Activated CD4-positive, alpha-beta T cell treated with anti-CD3 and anti-CD28 coated beads for 36 hours (primary cell): ENCODE results near the gene RAB33B. TPM values are rescaled to one million over a fixed set of nuclear protein-coding genes. Genes with fewer than 3 reads are reported as not detected.

ENCODE experiments used
- ATAC-seq: fragments of 200-7000 bp; cut with Tn5 transposase; one replicate; pipeline ENCODE4 v1.10.0; 2021; ENCODE audit warnings: mild to moderate bottlenecking, moderate library complexity
- CTCF ChIA-PET: fragments of 350-600 bp; sonication (Branson Sonifier 250); formaldehyde crosslinking; loops from one replicate; lab custom pipeline; 2021; ENCODE audit warnings: antibody characterized with exemption; lab: Charles Lee
- POLR2A ChIA-PET: fragments of 350-600 bp; sonication (Branson Sonifier 250); formaldehyde crosslinking; loops from one replicate; lab custom pipeline; 2021; ENCODE audit warnings: antibody characterized with exemption, inconsistent platforms; lab: Charles Lee
- DNase-seq: peaks from one replicate; pipeline ENCODE4 v3.0.0-alpha.2; 2020
- H3K27ac Mint-ChIP-seq: one replicate; pipeline ENCODE4 v1.8.0; 2021; ENCODE audit warnings: mixed read lengths
- H3K27me3 Mint-ChIP-seq: one replicate; pipeline ENCODE4 v1.8.0; 2021; ENCODE audit warnings: mixed read lengths
- H3K36me3 Mint-ChIP-seq: one replicate; pipeline ENCODE4 v1.8.0; 2021; ENCODE audit warnings: low read depth, mixed read lengths
- H3K4me1 Mint-ChIP-seq: one replicate; pipeline ENCODE4 v1.8.0; 2021; ENCODE audit warnings: mixed read lengths
- H3K4me3 Mint-ChIP-seq: one replicate; pipeline ENCODE4 v1.8.0; 2021; ENCODE audit warnings: mild to moderate bottlenecking, moderate library complexity, mixed read lengths
- H3K9me3 Mint-ChIP-seq: one replicate; pipeline ENCODE4 v1.8.0; 2021; ENCODE audit warnings: low read depth, mixed read lengths
- intact Hi-C, 2 experiments: fragments of 100-400 bp; cut with DNase I in 1 of 2; cut with micrococcal nuclease in 1 of 2; formaldehyde crosslinking; loops; one replicate each; pipeline versions ENCODE4 v1.14.2 to v1.15.1; 2022 to 2024; cut with DNase I, micrococcal nuclease
- total RNA-seq, 2 experiments: library from RNA; stranded (reverse); gene quantifications; one replicate each; pipeline ENCODE4 v1.2.3, GENCODE V29; 2021

The RAB33B gene
- total RNA-seq, 2 experiments from 2014 or later: 6.0 to 6.4 TPM

DNA sequence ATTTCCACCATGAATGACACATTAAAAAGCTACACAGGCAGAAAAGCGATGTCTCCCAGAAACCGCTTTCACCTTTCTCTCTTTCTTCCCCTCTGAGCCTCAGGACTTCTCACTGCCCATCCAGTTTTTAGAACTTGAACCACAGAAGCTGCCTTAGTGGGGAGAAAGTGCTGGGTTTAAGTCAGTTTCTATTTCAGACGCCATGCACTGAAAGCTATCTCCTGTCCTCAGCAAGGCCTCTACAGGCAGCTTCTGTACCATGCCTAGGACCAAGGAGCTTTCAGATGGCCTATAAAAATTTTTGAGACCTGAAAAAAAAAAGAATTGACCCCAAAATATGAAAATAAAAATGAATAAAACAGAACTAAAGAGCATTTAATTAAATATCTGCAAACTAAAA is 34.5 kb downstream of the RAB33B start:
- H3K27ac Mint-ChIP-seq: no peak overlapping the region

DNA sequence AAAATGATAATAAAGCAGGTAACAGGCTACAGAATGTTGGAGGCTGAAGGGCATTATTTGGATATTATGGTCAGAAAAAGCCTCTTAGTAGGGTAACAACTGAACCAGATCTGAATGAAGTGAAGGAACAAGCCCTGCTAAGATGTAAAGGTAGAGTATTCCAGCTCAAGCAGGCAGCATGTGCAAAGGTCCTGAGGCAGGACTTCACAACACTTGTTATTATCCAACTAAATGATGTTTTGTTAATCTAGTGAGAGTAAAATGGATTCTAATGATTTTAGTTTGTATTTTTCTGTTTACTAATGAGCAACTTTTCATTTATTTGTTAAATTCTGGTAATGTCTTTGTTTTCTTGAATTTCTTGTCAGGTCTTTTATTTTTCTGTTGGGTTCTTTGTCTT is 35.7 kb downstream of the RAB33B start:
- Mint-ChIP-seq H3K27ac (no peak overlapping the region), H3K27me3 (peaks cover 2% of the 10 kb centered on the region), H3K4me3 (no peak overlapping the region), H3K4me1 (no peaks in the 10 kb centered on the region), H3K36me3 (no peaks in the 10 kb centered on the region), H3K9me3 (no peaks in the 10 kb centered on the region)
- intact Hi-C loops: no loop called here
- no peak for DNase-seq
- no peak for ATAC-seq
- ChIA-PET POLR2A (no interaction called here), CTCF (no interaction called here)

More for the DNA sequence above, 34.5 kb downstream of the RAB33B start:
- ATAC-seq: no peak
- CTCF ChIA-PET: interaction anchor here (0.6 kb wide), 1 partner anchor 45 kb away, joined by 3 read pairs; no protein-coding TSS in a partner anchor
- Mint-ChIP-seq H3K36me3 (no peaks in the 10 kb centered on the region), H3K9me3 (no peaks in the 10 kb centered on the region), H3K4me3 (no peak overlapping the region), H3K4me1 (no peaks in the 10 kb centered on the region), H3K27me3 (peaks cover 2% of the 10 kb centered on the region)
- POLR2A ChIA-PET: no interaction called here
- no peak for DNase-seq
- intact Hi-C loops: no loop called here

DNA sequence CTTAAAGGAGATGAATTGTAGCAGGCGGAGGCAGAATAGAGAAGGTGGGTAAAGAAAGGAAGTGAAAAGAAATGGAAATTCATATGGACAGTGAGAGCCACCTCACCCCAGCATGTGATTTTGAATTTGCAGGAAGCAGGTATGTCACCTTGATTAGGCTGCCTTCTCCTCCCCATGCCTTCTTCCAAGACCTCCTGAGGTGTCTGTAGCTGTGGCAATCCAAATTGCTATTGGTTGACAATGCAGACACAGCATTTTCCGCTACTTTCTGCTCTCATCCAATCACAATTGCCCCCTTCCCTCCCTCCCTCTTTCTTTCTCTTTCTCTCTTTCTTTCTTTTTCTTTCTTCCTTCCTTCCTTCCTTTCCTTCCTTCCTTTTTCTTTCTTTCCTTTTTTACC is 38.5 kb downstream of the RAB33B start:
- intact Hi-C loops: no loop called here
- ATAC-seq: no peak
- POLR2A ChIA-PET: no interaction called here

DNA sequence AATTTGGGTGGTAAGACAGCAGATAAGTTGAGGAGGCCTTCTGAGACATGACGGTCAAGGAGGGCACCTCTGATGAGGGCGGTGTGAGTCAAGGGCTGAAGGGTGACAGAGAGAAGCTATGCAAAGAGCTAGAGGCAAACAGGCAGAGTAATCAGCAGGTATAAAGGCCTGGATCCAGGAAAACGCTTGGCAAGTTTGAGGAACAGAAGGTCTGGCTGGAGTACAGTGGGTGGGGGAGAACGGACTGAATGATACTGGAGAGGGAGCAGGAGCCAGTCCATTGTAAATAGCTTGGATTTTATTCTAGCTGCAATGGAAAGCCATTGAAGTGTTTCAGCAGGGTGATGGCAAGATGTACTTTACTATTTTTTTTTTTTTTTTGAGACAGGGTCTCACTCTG is 39.3 kb downstream of the RAB33B start:
- Mint-ChIP-seq H3K36me3 (no peaks in the 10 kb centered on the region), H3K4me3 (no peak overlapping the region), H3K27me3 (peaks cover 2% of the 10 kb centered on the region), H3K9me3 (no peaks in the 10 kb centered on the region), H3K4me1 (no peaks in the 10 kb centered on the region), H3K27ac (no peak overlapping the region)
- intact Hi-C loops: no loop called here
- ATAC-seq (no peak), DNase-seq (no peak)
- POLR2A ChIA-PET: no interaction called here
- CTCF ChIA-PET: no interaction called here

More for the DNA sequence above, 38.5 kb downstream of the RAB33B start:
- peaks cover 2% of the 10 kb centered on the region for H3K27me3 Mint-ChIP-seq
- H3K4me1 Mint-ChIP-seq: no peaks in the 10 kb centered on the region
- H3K27ac Mint-ChIP-seq: no peak overlapping the region
- no peaks in the 10 kb centered on the region for H3K9me3 Mint-ChIP-seq
- H3K36me3 Mint-ChIP-seq: no peaks in the 10 kb centered on the region
- no peak for DNase-seq
- H3K4me3 Mint-ChIP-seq: no peak overlapping the region
- CTCF ChIA-PET: no interaction called here

DNA sequence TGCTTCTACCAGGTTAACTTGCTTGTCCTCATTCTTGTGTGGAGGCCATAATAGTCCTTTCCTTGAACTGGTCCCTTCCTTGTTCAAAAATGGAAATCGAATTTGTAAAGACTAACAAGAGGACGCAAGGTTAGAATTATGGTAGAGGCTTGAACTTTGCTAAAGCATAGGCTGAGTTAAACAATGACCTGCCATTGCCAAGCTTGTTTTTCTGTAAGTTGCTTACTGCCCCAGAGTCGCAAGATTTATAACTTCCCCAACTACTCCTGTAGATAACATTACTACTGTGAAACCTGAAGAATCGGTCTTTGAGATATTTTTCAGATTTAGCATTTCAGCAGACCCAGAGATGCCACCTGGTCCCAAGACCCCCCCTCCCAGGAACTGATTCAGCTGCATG is 45.3 kb downstream of the RAB33B start:
- peaks cover 4% of the 10 kb centered on the region for H3K36me3 Mint-ChIP-seq
- no peaks in the 10 kb centered on the region for H3K27me3 Mint-ChIP-seq
- no peaks in the 10 kb centered on the region for H3K9me3 Mint-ChIP-seq
- no peaks in the 10 kb centered on the region for H3K4me1 Mint-ChIP-seq
- no peak for DNase-seq
- no peak overlapping the region for H3K27ac Mint-ChIP-seq
- intact Hi-C loops: loop anchor here in 1 of 2 experiments (2.0 kb wide), 1 partner anchor 152 kb away; no protein-coding TSS in a partner anchor
- POLR2A ChIA-PET: no interaction called here
- CTCF ChIA-PET: interaction anchor here (1.2 kb wide), 1 partner anchor 83 kb away, joined by 4 read pairs; no protein-coding TSS in a partner anchor
- no peak for ATAC-seq
- H3K4me3 Mint-ChIP-seq: no peak overlapping the region

DNA sequence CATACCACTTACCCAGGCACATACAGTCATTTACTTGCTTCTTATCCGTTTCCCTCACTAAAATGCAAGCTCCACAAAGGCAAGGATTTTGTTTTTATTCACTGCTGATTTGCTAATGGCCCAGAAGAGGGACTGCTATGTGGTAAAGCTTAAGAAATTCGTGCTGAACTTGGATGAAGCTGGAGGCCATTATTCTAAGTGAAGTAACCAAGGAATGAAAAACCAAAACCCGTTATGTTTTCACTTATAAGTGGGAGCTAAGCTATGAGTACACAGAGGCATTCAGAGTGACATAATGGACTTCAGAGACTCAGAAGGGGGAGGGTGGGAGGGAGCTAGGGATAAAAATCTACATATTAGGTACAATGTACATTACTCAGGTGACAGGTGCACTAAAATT is 47.2 kb downstream of the RAB33B start:
- DNase-seq (no peak), ATAC-seq (no peak)
- intact Hi-C loops: no loop called here
- Mint-ChIP-seq H3K9me3 (no peaks in the 10 kb centered on the region), H3K4me3 (no peak overlapping the region), H3K27ac (no peak overlapping the region), H3K36me3 (peaks cover 4% of the 10 kb centered on the region), H3K27me3 (no peaks in the 10 kb centered on the region), H3K4me1 (no peaks in the 10 kb centered on the region)
- ChIA-PET CTCF (interaction anchor here (0.6 to 1.0 kb wide), 3 partner anchors 27 to 85 kb away, joined by 3 to 4 read pairs (median 3); no protein-coding TSS in a partner anchor), POLR2A (no interaction called here)

DNA sequence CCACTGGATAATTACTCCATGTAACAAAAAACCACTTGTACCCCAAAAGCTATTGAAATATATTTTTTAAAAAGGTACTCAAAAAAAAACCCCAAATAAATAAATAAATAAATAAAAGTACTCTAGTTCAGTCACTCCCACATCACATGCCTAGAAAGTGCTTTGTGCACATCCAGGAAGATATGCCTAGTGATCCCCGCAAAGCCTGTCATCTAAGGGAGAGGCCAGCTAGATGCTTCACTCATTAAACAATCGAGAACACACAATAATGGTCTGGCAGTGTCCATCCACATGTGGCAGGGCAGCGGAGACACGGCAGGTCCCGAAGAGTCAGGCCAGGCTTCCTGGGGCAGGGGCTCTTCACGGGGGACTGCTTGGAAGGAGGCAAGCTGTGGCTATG is 47.6 kb downstream of the RAB33B start:
- H3K4me1 Mint-ChIP-seq: no peaks in the 10 kb centered on the region
- CTCF ChIA-PET: interaction anchor here (0.8 to 1.0 kb wide), 2 partner anchors 28 to 85 kb away, joined by 3 to 4 read pairs; no protein-coding TSS in a partner anchor
- no peaks in the 10 kb centered on the region for H3K9me3 Mint-ChIP-seq
- intact Hi-C loops: no loop called here
- no peak overlapping the region for H3K4me3 Mint-ChIP-seq
- H3K36me3 Mint-ChIP-seq: peaks cover 4% of the 10 kb centered on the region
- DNase-seq (no peak), ATAC-seq (no peak)
- no peak overlapping the region for H3K27ac Mint-ChIP-seq
- no peaks in the 10 kb centered on the region for H3K27me3 Mint-ChIP-seq
- POLR2A ChIA-PET: no interaction called here

DNA sequence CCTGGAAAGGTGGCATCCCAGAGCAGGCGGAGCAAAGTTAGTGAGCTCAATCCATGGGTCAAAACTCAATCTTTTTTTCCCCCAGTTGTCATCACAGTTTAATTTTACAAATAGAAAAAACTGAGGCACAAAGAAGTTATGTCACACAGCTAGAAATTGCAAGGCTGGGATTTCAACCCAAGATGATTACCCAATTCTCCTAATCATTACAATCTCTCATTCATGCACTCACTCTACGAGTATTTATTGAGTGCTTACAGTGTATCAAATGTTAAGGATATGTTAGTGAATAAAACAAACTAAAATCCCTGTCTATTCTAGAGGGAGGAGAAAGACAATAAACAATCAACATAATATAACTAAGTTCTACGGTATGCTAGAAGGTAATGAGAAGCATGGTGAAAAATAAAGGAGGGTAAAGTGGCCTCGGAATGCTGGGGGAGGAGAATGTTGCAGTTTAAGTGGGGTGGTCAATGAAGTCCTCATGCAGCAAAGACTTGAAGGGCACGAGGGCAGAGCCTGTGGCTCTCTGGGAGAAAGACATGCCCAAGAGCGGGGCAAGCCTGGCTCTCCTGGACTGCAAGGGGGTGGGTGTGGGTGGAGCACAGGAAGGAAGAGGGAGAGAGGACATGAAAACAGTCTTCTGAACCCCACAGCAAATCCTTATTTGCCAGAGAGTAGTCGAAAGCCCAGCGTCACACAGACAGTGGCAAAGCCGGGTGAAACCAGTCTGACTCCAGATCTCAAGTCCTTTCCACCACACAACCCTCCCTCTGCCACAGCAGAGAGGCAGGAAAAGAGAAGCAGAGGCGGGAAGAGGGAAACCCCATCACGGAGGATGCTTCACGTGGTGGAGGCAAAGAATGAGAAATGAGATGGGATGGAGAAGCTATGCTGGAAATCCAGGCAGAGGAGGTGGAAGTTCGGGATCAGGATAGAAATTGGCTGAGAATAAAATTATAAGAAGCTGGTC is 48.3 kb downstream of the RAB33B start:
- intact Hi-C loops: no loop called here
- H3K4me3 Mint-ChIP-seq: no peak overlapping the region
- POLR2A ChIA-PET: no interaction called here
- ATAC-seq (no peak), DNase-seq (no peak)
- H3K27me3 Mint-ChIP-seq: no peaks in the 10 kb centered on the region
- no peaks in the 10 kb centered on the region for H3K4me1 Mint-ChIP-seq
- CTCF ChIA-PET: interaction anchor here (0.7 to 0.8 kb wide), 2 partner anchors 28 to 62 kb away, joined by 3 read pairs; no protein-coding TSS in a partner anchor
- no peak overlapping the region for H3K27ac Mint-ChIP-seq
- H3K36me3 Mint-ChIP-seq: peaks cover 9% of the 10 kb centered on the region
- H3K9me3 Mint-ChIP-seq: no peaks in the 10 kb centered on the region

DNA sequence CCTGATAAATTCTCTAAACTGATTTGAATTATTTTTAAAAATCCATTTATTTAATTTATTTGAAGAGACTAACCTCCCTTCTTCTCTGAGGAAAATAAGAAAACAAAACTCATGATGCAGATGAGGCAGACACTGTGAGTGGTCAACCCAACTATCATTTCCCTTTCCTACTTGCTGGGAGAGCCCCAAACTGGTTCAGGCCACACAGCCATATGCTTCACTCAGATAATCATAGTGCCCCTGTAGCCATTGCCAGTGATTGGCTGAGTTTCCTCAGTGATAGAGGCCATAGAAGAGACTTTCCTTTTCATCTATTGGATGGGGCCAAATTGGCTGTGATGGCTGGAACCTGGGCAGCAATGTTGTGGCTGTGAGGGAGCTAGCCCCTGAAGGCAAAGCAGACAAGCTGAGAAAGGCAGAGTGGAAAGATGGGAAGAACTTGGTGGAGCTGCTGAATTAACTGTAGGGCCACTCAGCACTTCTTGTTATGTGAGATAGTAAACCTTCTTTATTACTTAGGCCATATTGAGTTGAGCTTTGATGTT is 49.8 kb downstream of the RAB33B start:
- DNase-seq: no peak
- Mint-ChIP-seq H3K27ac (no peak overlapping the region), H3K4me1 (no peaks in the 10 kb centered on the region), H3K9me3 (no peaks in the 10 kb centered on the region), H3K36me3 (peaks cover 9% of the 10 kb centered on the region), H3K27me3 (no peaks in the 10 kb centered on the region), H3K4me3 (no peak overlapping the region)
- POLR2A ChIA-PET: no interaction called here
- intact Hi-C loops: no loop called here
- CTCF ChIA-PET: interaction anchor here (0.7 to 1.1 kb wide), 4 partner anchors 27 to 170 kb away, joined by 3 read pairs; no protein-coding TSS in a partner anchor
- no peak for ATAC-seq

DNA sequence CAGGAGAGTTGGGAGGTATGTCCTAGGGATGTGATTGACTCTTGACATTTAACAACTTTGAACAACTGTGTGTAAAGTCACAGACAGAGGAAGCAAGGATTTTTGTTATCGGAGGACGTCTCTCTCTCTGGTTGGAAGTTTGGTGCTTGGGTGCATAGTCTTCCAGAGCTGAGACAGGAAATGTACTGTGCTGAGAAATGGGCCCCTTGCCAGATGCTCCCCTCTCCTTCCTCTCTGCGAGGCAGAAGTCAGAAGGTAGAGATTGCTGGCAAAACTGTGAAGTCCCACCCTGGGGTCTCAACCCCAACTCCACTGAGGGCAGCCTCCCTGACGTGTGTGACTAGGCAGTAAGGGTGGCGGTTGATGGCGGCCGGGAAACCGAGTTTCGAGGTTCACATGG is 52.9 kb downstream of the RAB33B start:
- Mint-ChIP-seq H3K27ac (no peak overlapping the region), H3K4me1 (no peaks in the 10 kb centered on the region), H3K4me3 (no peak overlapping the region), H3K36me3 (peaks cover 19% of the 10 kb centered on the region), H3K9me3 (no peaks in the 10 kb centered on the region), H3K27me3 (no peaks in the 10 kb centered on the region)
- ChIA-PET CTCF (interaction anchor here (0.5 to 1.0 kb wide), 3 partner anchors 9 to 346 kb away, joined by 3 to 4 read pairs (median 4); no protein-coding TSS in a partner anchor), POLR2A (no interaction called here)
- no peak for ATAC-seq
- intact Hi-C loops: no loop called here
- no peak for DNase-seq

DNA sequence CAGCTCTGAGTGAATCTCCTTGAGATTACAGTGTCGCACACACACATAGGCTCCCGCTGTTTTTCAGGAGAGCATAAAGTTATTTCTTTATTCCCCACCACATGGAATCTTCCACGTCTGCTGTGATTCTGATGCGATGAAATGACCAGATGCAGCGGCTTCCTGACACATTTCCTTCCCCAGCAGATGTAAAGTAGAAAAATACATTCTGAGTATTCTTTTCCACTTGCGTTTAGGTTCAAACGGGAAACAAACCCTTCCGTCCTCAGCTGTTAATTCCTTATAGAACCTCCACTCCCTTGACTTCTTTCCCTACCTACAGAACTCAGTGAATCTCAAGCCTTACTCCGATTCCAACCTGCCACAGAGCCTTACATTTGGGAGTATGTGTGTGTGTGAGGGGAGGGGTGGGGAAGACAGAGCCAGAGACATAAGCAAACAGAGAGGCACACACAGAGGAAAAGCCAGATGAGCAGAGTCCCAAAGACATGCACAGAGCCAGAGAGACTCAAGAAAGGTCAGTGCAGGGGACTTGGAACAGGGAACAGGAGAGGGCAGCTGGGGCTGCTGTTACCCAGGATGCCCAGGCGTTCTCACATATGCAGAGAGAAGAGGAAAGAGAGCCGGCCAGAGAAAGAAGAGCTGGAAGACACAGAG is 54.8 kb downstream of the RAB33B start:
- peaks cover 23% of the 10 kb centered on the region for H3K36me3 Mint-ChIP-seq
- no peaks in the 10 kb centered on the region for H3K4me1 Mint-ChIP-seq
- H3K27me3 Mint-ChIP-seq: no peaks in the 10 kb centered on the region
- intact Hi-C loops: no loop called here
- H3K27ac Mint-ChIP-seq: no peak overlapping the region
- H3K9me3 Mint-ChIP-seq: no peaks in the 10 kb centered on the region
- no peak for DNase-seq
- no peak for ATAC-seq
- ChIA-PET POLR2A (no interaction called here), CTCF (interaction anchor here (0.7 kb wide), 1 partner anchor 127 kb away, joined by 3 read pairs; no protein-coding TSS in a partner anchor)
- no peak overlapping the region for H3K4me3 Mint-ChIP-seq
